Ishikawa (cell line): ENCODE data around the gene ST6GALNAC3.

Source experiments
- CEBPB ChIP-seq: IDR thresholded peaks from 2 replicates; pipeline ENCODE4 v1.6.1; 2012
- CREB1 ChIP-seq: IDR thresholded peaks from 2 replicates; pipeline ENCODE4 v1.6.1; 2012; ENCODE audit warnings: low read depth
- EGR1 ChIP-seq: IDR thresholded peaks from 2 replicates; pipeline ENCODE4 v1.6.1; 2012
- EP300 ChIP-seq: IDR thresholded peaks from 2 replicates; pipeline ENCODE4 v1.6.1; 2012; ENCODE audit warnings: borderline replicate concordance
- FOXM1 ChIP-seq: IDR thresholded peaks from 2 replicates; pipeline ENCODE4 v1.6.1; 2012; ENCODE audit warnings: low read depth, borderline replicate concordance
- NFIC ChIP-seq: IDR thresholded peaks from 2 replicates; pipeline ENCODE4 v1.6.1; 2012
- RAD21 ChIP-seq: IDR thresholded peaks from 2 replicates; pipeline ENCODE4 v1.6.1; 2012; ENCODE audit warnings: low read depth
- TAF1 ChIP-seq: IDR thresholded peaks from 2 replicates; pipeline ENCODE4 v1.6.1; 2012; ENCODE audit warnings: low read depth, mild to moderate bottlenecking
- TCF12 ChIP-seq: IDR thresholded peaks from 2 replicates; pipeline ENCODE4 v1.6.1; 2012; ENCODE audit warnings: low read depth
- TEAD4 ChIP-seq: IDR thresholded peaks from 2 replicates; pipeline ENCODE4 v1.6.1; 2012
- YY1 ChIP-seq: IDR thresholded peaks from 2 replicates; pipeline ENCODE4 v1.6.1; 2012; ENCODE audit warnings: low read depth
- ZBTB7A ChIP-seq: IDR thresholded peaks from 2 replicates; pipeline ENCODE4 v1.6.1; 2012; ENCODE audit warnings: low read depth
- TF ChIP-seq, protein P1 (sequence below): IDR thresholded peaks from 2 replicates; pipeline ENCODE4 v1.6.1; 2012
- TF ChIP-seq, protein P2 (sequence below): IDR thresholded peaks from 2 replicates; pipeline ENCODE4 v1.6.1; 2012; ENCODE audit warnings: low read depth, mild to moderate bottlenecking
- TF ChIP-seq, protein P3 (sequence below): IDR thresholded peaks from 2 replicates; pipeline ENCODE4 v1.6.1; 2012

The ST6GALNAC3 gene

DNA sequence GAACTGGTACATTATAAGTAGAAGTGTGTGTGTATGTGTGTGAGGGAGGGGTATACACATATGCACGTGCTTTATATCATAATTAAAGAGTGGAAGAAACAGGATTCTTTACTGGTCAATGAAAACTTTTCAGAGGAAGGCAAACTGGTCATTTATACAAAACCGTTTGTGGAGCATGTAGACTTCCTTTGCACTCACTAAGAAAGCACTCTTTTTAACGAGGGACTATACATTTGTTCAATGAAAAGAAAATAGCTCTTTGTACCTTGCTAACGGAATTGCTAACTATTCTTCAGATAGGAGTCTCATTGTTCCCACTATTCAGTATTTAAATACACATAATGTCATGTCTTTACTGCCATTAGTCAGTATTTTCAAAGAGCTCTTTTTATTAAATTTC lies 219.3 kb downstream of the ST6GALNAC3 start:
- TF ChIP-seq EGR1 (no peak), CEBPB (no peak), CREB1 (no peak), TEAD4 (no peak), EP300 (no peak), YY1 (no peak), TAF1 (no peak), ZBTB7A (no peak), FOXM1 (no peak), NFIC (no peak), TCF12 (no peak), RAD21 (no peak)
- TF ChIP-seq, protein P1, sequence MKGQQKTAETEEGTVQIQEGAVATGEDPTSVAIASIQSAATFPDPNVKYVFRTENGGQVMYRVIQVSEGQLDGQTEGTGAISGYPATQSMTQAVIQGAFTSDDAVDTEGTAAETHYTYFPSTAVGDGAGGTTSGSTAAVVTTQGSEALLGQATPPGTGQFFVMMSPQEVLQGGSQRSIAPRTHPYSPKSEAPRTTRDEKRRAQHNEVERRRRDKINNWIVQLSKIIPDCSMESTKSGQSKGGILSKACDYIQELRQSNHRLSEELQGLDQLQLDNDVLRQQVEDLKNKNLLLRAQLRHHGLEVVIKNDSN, result no peak
- TF ChIP-seq, protein P2, sequence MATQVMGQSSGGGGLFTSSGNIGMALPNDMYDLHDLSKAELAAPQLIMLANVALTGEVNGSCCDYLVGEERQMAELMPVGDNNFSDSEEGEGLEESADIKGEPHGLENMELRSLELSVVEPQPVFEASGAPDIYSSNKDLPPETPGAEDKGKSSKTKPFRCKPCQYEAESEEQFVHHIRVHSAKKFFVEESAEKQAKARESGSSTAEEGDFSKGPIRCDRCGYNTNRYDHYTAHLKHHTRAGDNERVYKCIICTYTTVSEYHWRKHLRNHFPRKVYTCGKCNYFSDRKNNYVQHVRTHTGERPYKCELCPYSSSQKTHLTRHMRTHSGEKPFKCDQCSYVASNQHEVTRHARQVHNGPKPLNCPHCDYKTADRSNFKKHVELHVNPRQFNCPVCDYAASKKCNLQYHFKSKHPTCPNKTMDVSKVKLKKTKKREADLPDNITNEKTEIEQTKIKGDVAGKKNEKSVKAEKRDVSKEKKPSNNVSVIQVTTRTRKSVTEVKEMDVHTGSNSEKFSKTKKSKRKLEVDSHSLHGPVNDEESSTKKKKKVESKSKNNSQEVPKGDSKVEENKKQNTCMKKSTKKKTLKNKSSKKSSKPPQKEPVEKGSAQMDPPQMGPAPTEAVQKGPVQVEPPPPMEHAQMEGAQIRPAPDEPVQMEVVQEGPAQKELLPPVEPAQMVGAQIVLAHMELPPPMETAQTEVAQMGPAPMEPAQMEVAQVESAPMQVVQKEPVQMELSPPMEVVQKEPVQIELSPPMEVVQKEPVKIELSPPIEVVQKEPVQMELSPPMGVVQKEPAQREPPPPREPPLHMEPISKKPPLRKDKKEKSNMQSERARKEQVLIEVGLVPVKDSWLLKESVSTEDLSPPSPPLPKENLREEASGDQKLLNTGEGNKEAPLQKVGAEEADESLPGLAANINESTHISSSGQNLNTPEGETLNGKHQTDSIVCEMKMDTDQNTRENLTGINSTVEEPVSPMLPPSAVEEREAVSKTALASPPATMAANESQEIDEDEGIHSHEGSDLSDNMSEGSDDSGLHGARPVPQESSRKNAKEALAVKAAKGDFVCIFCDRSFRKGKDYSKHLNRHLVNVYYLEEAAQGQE, result no peak
- TF ChIP-seq, protein P3, sequence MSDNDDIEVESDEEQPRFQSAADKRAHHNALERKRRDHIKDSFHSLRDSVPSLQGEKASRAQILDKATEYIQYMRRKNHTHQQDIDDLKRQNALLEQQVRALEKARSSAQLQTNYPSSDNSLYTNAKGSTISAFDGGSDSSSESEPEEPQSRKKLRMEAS, result no peak

DNA sequence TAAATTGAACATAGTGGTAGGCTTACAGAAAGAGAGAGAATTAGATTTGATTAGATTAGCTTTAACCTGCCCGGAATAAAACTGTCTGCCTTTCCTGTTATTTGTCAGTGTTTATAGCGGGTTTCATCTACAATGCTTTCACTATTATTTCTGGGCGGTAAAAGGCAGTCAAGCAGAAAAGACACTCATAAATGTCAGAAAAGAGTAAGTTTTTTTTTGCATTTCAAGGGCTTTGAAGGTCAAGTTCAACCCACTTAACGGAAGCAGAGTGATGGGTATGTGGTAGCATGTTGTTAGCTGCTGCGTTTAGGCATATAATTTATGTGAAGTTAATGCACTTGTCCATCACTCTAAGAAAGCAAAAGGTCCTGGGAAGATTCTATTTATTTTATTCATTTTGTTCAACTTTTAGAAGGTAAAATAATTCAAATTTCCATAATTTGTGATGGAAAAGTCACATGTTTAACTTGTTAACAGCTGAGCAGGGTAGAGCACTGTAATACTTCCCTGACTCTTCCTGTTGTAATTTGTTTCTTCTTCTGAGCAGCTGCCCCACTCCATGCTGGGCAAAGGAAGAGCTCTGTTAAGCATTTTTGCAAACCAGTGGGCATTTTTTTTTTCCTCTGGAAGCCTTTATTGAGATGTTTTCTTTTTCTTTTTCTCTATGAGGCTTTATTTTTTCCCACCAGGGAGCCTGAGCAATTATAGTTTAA lies 220.1 kb downstream of the ST6GALNAC3 start:
- TF ChIP-seq, protein P2, result no peak
- TF ChIP-seq NFIC (no peak), CREB1 (no peak), TCF12 (no peak), TAF1 (no peak), CEBPB (no peak), EGR1 (no peak), YY1 (no peak), TEAD4 (no peak), FOXM1 (no peak), RAD21 (no peak), ZBTB7A (no peak)
- TF ChIP-seq, protein P3, result no peak
- TF ChIP-seq, protein P1, result no peak

DNA sequence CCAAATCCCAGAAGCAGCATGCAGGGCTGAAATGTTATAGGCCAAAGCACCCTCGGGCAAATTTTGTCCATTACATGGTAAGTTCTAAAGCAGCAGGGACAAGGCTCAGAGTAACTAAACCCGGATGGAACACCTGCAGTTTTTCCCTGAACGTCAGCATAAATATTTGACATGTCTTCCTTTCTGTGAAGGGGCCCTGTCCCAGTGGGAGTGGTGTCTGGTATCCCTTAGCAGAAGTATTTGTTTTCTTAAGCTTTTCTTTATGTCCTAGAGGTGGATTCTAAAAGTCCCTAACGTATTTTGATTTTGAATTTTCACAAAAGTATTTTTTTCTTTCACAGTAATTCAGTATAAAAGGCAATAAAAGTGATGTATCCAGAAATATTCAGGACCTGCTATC lies 223.9 kb downstream of the ST6GALNAC3 start:
- no peak for TF ChIP-seq EGR1
- TF ChIP-seq TAF1, result no peak
- TF ChIP-seq ZBTB7A, result no peak
- TF ChIP-seq CREB1, result no peak
- no peak for TF ChIP-seq EP300
- TF ChIP-seq, protein P1, result no peak
- no peak for TF ChIP-seq FOXM1
- TF ChIP-seq CEBPB, result no peak

DNA sequence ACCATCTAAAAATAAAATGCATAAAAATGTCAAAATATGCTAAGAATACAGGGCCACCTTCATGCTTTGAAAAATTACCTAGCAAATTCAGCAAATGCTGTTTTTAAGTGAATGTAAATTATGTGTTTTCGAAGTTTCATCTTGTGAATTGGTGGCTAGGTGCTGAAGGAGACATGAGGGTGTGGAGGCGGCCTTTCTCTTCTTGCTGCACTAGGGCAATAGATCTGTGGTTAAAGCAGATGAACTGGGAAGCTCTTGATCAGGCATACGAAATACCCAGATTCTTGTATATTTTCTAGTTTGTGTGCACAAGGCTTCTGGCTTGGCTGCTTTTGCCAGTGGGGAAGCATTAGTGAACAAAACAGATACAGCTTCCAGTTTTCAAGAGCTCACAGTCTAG lies 224.5 kb downstream of the ST6GALNAC3 start:
- TF ChIP-seq YY1 (no peak), FOXM1 (no peak), CREB1 (no peak), TCF12 (no peak), CEBPB (no peak), ZBTB7A (no peak), TEAD4 (no peak), EGR1 (no peak), EP300 (no peak), NFIC (no peak), TAF1 (no peak), RAD21 (no peak)
- TF ChIP-seq, protein P1, result no peak
- TF ChIP-seq, protein P2, result no peak
- TF ChIP-seq, protein P3, result no peak
